ENCODE measurements around the gene ROBO3. TPM values are rescaled to one million over a fixed set of nuclear protein-coding genes. Genes with fewer than 3 reads are reported as not detected.

Gene ROBO3
- total and polyA plus RNA-seq, 12 donors = 1.7 to 87.4 (median 19.1) TPM

DNA sequence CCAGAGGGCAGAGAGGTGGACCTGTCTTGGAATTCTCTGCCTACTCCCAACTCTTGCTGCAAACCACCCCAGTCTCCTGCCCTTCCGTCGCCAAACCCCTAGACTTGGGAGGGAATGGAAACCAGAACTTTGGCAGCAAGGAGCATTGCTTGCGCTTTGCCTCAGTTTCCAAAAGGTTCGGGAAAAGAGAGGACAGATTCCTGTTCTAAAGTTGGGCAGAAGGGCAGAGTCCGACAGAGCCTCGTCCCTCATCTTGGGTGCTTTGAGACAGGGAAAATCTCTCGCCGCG, 396 bp upstream of the ROBO3 start:
- peaks cover 79% of the 10 kb centered on the region for H3K27me3 ChIP-seq
- H3K27ac ChIP-seq = no peak overlapping the region
- no peaks in the 10 kb centered on the region for H3K36me3 ChIP-seq (replicated peaks in 1 of 2)
- H3K4me3 ChIP-seq = no peak overlapping the region
- 4 to 17% (median 6%) methylated on average over 9 of the region's 9 CpGs for WGBS, 4 donors
- intact Hi-C loops (cut with DNase I) = no loop called here
- DNase-seq = no peak
- H3K4me1 ChIP-seq (replicated peaks in 1 of 2) = peaks cover 15 to 21% of the 10 kb centered on the region in 2 donors
- H3K9me3 ChIP-seq (replicated peaks in 1 of 3) = no peaks in the 10 kb centered on the region
- TF ChIP-seq, protein P1, sequence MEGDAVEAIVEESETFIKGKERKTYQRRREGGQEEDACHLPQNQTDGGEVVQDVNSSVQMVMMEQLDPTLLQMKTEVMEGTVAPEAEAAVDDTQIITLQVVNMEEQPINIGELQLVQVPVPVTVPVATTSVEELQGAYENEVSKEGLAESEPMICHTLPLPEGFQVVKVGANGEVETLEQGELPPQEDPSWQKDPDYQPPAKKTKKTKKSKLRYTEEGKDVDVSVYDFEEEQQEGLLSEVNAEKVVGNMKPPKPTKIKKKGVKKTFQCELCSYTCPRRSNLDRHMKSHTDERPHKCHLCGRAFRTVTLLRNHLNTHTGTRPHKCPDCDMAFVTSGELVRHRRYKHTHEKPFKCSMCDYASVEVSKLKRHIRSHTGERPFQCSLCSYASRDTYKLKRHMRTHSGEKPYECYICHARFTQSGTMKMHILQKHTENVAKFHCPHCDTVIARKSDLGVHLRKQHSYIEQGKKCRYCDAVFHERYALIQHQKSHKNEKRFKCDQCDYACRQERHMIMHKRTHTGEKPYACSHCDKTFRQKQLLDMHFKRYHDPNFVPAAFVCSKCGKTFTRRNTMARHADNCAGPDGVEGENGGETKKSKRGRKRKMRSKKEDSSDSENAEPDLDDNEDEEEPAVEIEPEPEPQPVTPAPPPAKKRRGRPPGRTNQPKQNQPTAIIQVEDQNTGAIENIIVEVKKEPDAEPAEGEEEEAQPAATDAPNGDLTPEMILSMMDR (IDR thresholded peaks at IDR 0.05) = no peak
- TF ChIP-seq POLR2A (IDR thresholded peaks at IDR 0.05) = no peak

DNA sequence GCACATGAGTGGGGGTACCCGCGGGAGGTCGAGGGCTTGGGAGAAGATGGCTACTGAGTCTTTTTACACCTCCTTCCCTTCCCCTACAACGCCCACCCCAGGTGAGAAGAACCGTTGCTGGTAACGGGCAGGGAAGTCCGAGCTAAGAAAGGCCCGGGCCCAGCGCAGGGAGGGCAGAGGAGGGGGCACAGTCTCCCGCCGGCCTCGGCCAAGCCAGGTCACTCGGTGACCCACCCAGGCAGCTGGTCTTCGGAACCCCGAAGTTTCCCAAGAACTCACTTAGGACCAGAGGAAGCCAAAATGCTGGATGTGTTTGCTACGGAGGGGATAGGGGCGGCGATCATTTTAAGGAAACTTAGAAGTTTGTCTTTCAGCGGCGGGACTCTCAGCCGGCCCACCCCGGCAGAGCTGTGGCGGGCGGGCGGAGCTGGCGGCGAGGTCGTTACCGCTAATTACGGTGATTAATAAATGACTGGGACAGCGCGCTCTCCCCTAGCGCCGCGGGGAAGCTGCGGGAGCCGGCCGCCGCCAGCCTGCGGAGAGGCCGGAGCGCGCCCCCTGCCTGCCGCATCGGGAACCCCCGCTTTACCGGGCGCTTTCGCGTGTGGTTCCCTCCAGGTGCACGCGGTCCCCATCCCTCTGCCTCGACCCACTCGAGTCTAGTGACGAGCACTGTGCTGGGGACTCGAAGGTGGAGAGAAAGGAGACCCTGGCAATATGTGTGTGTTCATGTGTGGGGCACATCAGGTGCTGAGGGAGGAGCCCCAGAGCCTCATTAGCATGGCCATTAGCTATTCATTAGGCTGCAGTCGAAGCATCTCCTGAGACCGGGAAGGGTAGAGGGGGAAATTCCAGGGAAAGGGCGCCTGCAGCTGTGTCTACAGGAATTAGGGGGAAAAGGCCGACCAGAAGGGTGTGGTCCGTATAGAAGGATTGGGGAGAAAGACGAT, 945 bp downstream of the ROBO3 start:
- DNase-seq = peak in 2 of 7 donors; percentile 40 to 43
- intact Hi-C loops (cut with DNase I) = no loop called here
- Histone ChIP-seq H3K27ac (no peak overlapping the region), H3K4me1 (replicated peaks in 1 of 2) (peaks cover 15 to 21% of the 10 kb centered on the region in 2 donors), H3K36me3 (replicated peaks in 1 of 2) (no peaks in the 10 kb centered on the region), H3K4me3 (peak overlapping the region in 1 of 4 donors; percentile 43), H3K27me3 (peaks cover 77% of the 10 kb centered on the region), H3K9me3 (replicated peaks in 1 of 3) (no peaks in the 10 kb centered on the region)
- TF ChIP-seq, protein P1 (IDR thresholded peaks at IDR 0.05) = peak; percentile 49 to 75 (median 62)
- TF ChIP-seq POLR2A (IDR thresholded peaks at IDR 0.05) = no peak
- WGBS, 4 donors = 2 to 3% (median 2%) methylated on average over 24 to 62 of the region's 62 CpGs

DNA sequence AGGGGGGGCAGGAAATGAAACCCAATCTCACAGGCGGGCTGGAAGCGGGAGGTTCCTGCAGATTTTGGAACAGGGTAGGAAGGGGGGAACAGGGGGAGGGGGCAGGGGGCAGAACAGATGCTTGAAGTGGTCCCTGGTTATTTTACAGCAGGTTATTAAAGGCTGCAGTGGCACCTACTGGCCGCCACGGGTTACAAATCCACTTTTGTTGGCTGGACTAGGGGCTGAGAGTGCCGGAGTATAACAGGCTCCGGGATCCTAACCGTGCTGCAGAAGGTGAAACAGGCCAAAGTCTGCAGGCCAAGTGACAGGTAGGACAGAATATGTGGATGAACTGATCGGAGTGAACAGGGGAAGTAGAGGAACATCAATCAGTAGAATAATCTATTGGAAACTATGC, 2.5 kb downstream of the ROBO3 start:
- H3K4me3 ChIP-seq = no peak overlapping the region
- WGBS, 4 donors = 3 to 4% (median 3%) methylated on average over 8 of the region's 8 CpGs
- no peak overlapping the region for H3K27ac ChIP-seq
- intact Hi-C loops (cut with DNase I) = no loop called here
- no peaks in the 10 kb centered on the region for H3K36me3 ChIP-seq (replicated peaks in 1 of 2)
- H3K9me3 ChIP-seq (replicated peaks in 1 of 3) = no peaks in the 10 kb centered on the region
- H3K27me3 ChIP-seq = peaks cover 81% of the 10 kb centered on the region
- TF ChIP-seq, protein P1 (IDR thresholded peaks at IDR 0.05) = peak; percentile 15 to 43 (median 26)
- TF ChIP-seq POLR2A (IDR thresholded peaks at IDR 0.05) = no peak
- DNase-seq = peak in 2 of 7 donors; percentile 31 to 42
- peaks cover 15 to 21% of the 10 kb centered on the region in 2 donors for H3K4me1 ChIP-seq (replicated peaks in 1 of 2)

- DNase-seq = no peak
- Histone ChIP-seq H3K27me3 (peaks cover 76% of the 10 kb centered on the region), H3K36me3 (replicated peaks in 1 of 2) (no peaks in the 10 kb centered on the region), H3K9me3 (replicated peaks in 1 of 3) (no peaks in the 10 kb centered on the region), H3K27ac (no peak overlapping the region), H3K4me3 (no peak overlapping the region), H3K4me1 (replicated peaks in 1 of 2) (peaks cover 11 to 14% of the 10 kb centered on the region in 2 donors)
- intact Hi-C loops (cut with DNase I) = no loop called here
- no peak for TF ChIP-seq POLR2A (IDR thresholded peaks at IDR 0.05)
- TF ChIP-seq, protein P1 (IDR thresholded peaks at IDR 0.05) = no peak
- 6 to 15% (median 8%) methylated on average over 35 to 63 of the region's 63 CpGs for WGBS, 4 donors
These were observed 3.4 kb downstream of the ROBO3 start for GRCh38 chr11:124868331-124869274.
